DND-41 (cell line): ENCODE measurements around the gene ZNF217.

Experiments used
- ATAC-seq: fragments of 200-7000 bp; cut with Tn5 transposase; 3 replicates; pipeline ENCODE4 v1.9.1; 2021; ENCODE audit warnings: low read depth; ENCODE audit not compliant: insufficient read depth
- DNase-seq: peaks from one replicate; pipeline ENCODE4 v3.0.0-alpha.2; 2020
- H2AFZ ChIP-seq: 2 replicates; pipeline ENCODE4 v1.6.0; 2012; ENCODE audit warnings: low read depth, low read length
- H3K27ac ChIP-seq: 2 replicates; pipeline ENCODE4 v1.5.1; 2012; ENCODE audit warnings: low read length, inconsistent platforms
- H3K27me3 ChIP-seq: fragments of 200-600 bp; sonication (generic); 2 replicates; pipeline ENCODE4 v1.6.0; 2012; ENCODE audit warnings: low read length, mild to moderate bottlenecking, inconsistent platforms; ENCODE audit not compliant: insufficient read depth, poor library complexity
- H3K36me3 ChIP-seq: 2 replicates; pipeline ENCODE4 v1.5.1; 2012; ENCODE audit warnings: low read length, inconsistent platforms; ENCODE audit not compliant: insufficient read depth
- H3K4me1 ChIP-seq: 2 replicates; pipeline ENCODE4 v1.5.1; 2012; ENCODE audit warnings: mild to moderate bottlenecking, low read length; ENCODE audit not compliant: insufficient read depth
- H3K4me2 ChIP-seq: 2 replicates; pipeline ENCODE4 v1.6.0; 2012; ENCODE audit warnings: mild to moderate bottlenecking, moderate library complexity, low read length, inconsistent platforms; ENCODE audit not compliant: insufficient read depth
- H3K4me3 ChIP-seq, 2 experiments: fragments of 200-600 bp in 1 of 2; shearing (Covaris generic) in 1 of 2; 2 replicates each; pipeline ENCODE4 v1.5.1; 2012 to 2016; ENCODE audit warnings: inconsistent platforms in 2 of 2, low read length in 2 of 2, mild to moderate bottlenecking in 2 of 2, low read depth in 1 of 2, moderate library complexity in 1 of 2
- H3K79me2 ChIP-seq: 2 replicates; pipeline ENCODE4 v1.6.0; 2012; ENCODE audit warnings: low read length, inconsistent platforms; ENCODE audit not compliant: insufficient read depth
- H3K9ac ChIP-seq: 2 replicates; pipeline ENCODE4 v1.6.0; 2012; ENCODE audit warnings: low read depth, mild to moderate bottlenecking, inconsistent platforms, low read length, moderate library complexity
- H3K9me3 ChIP-seq: 2 replicates; pipeline ENCODE4 v1.5.1; 2012; ENCODE audit warnings: low read length, moderate library complexity, mild to moderate bottlenecking, inconsistent platforms; ENCODE audit not compliant: insufficient read depth, severe bottlenecking
- H4K20me1 ChIP-seq: 2 replicates; pipeline ENCODE4 v1.6.0; 2012; ENCODE audit warnings: low read length; ENCODE audit not compliant: insufficient read depth
- CTCF ChIP-seq: IDR thresholded peaks from 2 replicates; pipeline ENCODE4 v1.5.1; 2012; ENCODE audit warnings: borderline replicate concordance, low read length, moderate library complexity, mild to moderate bottlenecking; ENCODE audit not compliant: poor library complexity, severe bottlenecking; ENCODE audit errors: extremely low read depth
- EZH2 ChIP-seq: IDR thresholded peaks from 3 replicates; pipeline ENCODE4 v1.6.1; 2012; ENCODE audit warnings: borderline replicate concordance, low read depth, mild to moderate bottlenecking, moderate library complexity, low read length, inconsistent platforms; ENCODE audit not compliant: severe bottlenecking

Gene ZNF217

DNA sequence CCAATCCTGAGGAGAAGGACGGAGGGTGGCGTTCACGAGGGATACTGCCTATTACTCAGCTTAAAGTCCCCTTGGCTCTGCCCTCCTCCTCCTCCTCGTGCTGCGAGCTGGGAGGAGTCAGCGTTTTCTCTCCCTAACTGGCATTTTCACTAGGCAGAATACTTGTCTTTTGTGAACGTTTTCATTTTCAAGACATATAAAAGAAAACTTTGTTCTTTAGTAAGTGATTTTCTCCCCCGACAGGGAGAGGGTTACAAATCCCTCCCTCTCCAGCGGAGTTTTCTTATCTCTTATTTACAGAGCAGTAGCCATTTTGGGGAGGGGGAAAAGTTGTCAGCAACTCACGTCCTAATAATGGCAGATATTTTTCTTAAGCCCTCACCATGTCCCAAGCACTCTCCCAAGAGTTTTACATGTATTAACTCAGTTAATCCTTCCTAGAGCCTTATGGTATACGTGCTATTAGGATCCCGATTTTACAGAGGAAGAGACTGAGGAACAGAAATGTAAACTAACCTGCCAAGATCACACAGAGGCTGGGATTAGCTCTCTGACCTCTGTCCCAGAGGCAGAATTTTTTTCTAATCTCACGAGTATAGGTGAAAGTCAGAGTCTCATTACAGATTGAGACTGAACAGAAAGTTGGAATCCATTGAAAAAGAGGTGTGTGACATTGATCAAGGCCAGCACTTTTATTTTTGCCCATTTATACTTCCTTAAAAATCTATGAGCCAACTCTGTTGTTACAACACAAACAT is 30.0 kb upstream of the ZNF217 start:
- H3K27ac ChIP-seq = peak overlapping the region; percentile 97
- no peaks in the 10 kb centered on the region for H3K9me3 ChIP-seq
- DNase-seq = peak; percentile 81
- no peaks in the 10 kb centered on the region for H3K27me3 ChIP-seq
- peak overlapping the region; percentile 66 for H3K4me2 ChIP-seq
- peak overlapping the region; percentile 67 for H3K9ac ChIP-seq
- TF ChIP-seq EZH2 = no peak
- TF ChIP-seq CTCF = peak; percentile 54
- H3K4me1 ChIP-seq = peaks cover 53% of the 10 kb centered on the region
- H3K4me3 ChIP-seq = peak overlapping the region; percentile 2 to 48; a peak in 3 of 4 replicates
- peak overlapping the region; percentile 72 for H2AFZ ChIP-seq
- H3K79me2 ChIP-seq = no peaks in the 10 kb centered on the region
- H4K20me1 ChIP-seq = no peaks in the 10 kb centered on the region
- H3K36me3 ChIP-seq = no peaks in the 10 kb centered on the region
- ATAC-seq = peak; percentile 87

DNA sequence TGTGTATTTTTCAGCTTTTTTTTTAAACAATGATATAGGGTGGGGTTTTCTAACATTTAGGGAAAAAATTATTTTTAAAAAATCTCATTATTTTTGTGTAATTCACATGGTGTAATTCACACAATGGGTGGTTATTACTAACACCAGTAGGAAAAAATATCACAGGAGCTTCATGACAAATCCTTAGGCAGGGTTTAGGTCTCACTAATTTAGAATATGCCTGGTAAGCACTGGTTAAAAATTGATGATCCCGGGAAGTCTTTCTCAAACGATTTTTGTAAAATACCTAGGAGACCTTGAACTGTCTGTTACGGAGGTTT is 29.5 kb upstream of the ZNF217 start:
- DNase-seq (no peak), ATAC-seq (peak; percentile 41)
- H3K4me2 ChIP-seq = peak overlapping the region; percentile 66
- H3K27ac ChIP-seq = peak overlapping the region; percentile 97
- no peaks in the 10 kb centered on the region for H4K20me1 ChIP-seq
- H3K4me1 ChIP-seq = peaks cover 53% of the 10 kb centered on the region
- peak overlapping the region; percentile 67 for H3K9ac ChIP-seq
- H3K79me2 ChIP-seq = no peaks in the 10 kb centered on the region
- H3K9me3 ChIP-seq = no peaks in the 10 kb centered on the region
- TF ChIP-seq EZH2 = no peak
- no peak for TF ChIP-seq CTCF
- no peaks in the 10 kb centered on the region for H3K36me3 ChIP-seq
- H3K27me3 ChIP-seq = no peaks in the 10 kb centered on the region
- peak overlapping the region; percentile 72 for H2AFZ ChIP-seq
- peak overlapping the region in 1 of 2 experiments; percentile 48; a peak in 3 of 4 replicates for H3K4me3 ChIP-seq

DNA sequence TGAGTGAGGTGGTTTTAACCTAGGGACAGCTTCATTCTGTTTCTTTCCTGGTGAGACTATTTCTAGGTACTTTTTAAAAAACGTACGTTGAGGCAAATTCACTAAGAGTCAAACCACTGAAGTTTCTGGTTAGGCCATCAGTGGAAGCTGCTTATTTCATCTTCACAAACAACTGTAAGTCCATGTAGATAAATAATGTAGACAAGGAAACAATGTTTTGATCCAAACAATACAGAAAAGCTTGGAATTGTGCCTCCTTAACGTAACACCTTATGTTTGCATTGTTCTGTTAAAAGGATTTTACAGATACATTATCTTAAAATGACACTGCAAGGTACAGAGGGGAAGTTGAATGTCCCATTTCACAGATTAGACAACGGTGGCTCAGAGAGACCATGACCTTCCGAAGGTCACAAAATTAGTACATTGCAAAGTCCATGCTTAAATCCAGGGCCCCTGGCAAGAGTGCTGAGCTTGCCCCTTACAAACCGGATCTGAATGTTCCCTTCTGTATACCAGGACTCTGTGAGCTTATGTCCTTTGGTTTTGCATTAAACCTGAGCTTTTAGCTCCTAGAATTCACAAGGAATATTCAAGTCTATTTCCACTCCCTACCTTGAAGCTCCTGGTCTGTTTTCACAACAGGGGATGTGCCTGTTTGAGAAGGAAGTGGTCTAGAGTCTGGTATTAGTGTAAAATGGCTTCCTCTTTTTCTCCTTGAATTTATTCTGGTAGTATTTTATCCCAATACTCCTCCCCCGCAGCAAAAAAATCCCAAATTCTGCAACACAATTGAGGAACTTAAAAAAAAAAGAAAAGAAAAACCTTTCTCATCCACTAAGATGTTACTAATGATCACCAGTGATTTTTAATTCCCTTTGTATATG is 28.9 kb upstream of the ZNF217 start:
- no peaks in the 10 kb centered on the region for H3K36me3 ChIP-seq
- H3K27me3 ChIP-seq = no peaks in the 10 kb centered on the region
- H3K4me2 ChIP-seq = peak overlapping the region; percentile 66
- DNase-seq = peak; percentile 37
- peaks cover 53% of the 10 kb centered on the region for H3K4me1 ChIP-seq
- peak overlapping the region; percentile 67 for H3K9ac ChIP-seq
- peak overlapping the region in 1 of 2 experiments; percentile 48; a peak in 1 of 4 replicates for H3K4me3 ChIP-seq
- no peak for TF ChIP-seq CTCF
- TF ChIP-seq EZH2 = no peak
- H3K79me2 ChIP-seq = no peaks in the 10 kb centered on the region
- peak overlapping the region; percentile 97 for H3K27ac ChIP-seq
- H3K9me3 ChIP-seq = no peaks in the 10 kb centered on the region
- ATAC-seq = peak; percentile 40
- no peaks in the 10 kb centered on the region for H4K20me1 ChIP-seq
- H2AFZ ChIP-seq = peak overlapping the region; percentile 79
